HG02571 (cell line): Measurements from ENCODE around the gene TSSK6.

Experiments
- ATAC-seq: cut with Tn5 transposase; IDR thresholded peaks from one replicate; pipeline ENCODE4 v1.9.1; 2021; ENCODE audit warnings: mild to moderate bottlenecking, moderate library complexity; ENCODE audit not compliant: unreplicated experiment

Gene TSSK6

DNA sequence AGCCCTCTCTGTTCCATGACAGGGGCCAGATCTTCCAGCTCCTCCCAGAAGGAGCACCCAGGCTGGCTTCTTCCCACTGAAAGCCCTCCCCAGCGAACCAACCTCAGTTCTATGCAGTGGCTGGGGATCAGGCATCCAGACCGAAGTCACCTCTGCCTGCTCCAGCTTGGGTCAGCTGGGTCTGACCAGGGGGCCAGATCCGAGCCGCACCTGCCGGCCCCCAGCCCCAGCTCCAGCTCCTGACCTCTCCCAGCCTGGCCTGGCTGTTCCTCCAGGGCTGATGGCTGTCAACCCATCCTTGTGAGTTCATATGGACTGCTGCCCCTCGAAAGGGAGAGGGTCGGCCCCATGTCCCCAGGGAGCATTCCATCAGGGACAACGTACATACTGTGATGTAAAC, 8.0 kb downstream of the TSSK6 start:
- ATAC-seq: no peak

DNA sequence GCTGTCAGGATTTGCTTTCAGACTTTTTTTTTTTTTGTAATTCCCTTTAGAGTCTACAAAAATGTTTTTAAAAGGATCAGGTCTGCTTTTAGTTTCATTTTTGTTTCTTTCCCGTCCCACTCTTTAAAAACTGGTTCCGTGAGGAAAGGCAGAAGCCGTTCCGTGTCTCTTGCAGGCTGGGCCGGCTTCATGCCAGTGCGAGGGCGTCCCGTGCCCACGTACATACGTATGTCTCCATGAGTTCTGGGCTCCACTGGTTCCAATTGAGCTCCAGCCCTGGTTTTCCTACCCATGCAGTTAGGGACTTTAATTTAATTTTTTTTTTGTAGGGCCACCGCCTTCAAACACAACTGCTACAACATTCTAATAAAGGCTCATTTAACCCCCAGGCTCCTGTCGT, 8.8 kb downstream of the TSSK6 start:
- no peak for ATAC-seq

DNA sequence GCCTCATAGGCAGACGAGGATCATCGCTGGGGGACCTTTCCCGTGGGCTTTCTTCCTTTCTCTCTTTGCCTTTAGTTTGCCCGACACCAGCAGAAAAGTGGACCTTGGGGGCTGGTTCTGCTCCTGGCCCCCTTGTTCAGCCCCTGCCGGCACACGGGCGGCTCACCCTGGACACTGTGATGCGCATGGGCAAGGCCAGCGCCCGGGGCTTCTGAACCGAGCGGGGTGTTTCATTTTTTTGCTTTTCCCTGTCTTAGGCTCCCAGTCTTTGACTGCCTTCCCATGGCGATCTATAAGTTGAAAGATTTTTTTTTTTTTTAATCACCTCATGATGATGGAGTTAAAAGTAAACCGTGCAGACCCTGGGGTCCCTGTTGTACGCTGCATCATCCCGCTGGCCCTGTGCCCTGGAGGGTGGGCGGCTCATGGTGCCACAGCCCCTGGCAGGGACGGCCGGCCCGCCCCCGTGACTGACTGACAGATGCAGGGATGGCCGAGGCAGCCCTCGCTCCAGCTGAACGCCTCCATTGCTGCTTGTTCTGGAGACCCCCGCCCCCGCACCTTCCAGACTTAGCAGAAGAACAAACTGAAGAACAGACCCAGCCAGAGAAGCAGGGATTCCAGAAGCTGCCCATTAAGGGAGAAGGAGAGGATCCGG, 9.6 kb downstream of the TSSK6 start:
- no peak for ATAC-seq

DNA sequence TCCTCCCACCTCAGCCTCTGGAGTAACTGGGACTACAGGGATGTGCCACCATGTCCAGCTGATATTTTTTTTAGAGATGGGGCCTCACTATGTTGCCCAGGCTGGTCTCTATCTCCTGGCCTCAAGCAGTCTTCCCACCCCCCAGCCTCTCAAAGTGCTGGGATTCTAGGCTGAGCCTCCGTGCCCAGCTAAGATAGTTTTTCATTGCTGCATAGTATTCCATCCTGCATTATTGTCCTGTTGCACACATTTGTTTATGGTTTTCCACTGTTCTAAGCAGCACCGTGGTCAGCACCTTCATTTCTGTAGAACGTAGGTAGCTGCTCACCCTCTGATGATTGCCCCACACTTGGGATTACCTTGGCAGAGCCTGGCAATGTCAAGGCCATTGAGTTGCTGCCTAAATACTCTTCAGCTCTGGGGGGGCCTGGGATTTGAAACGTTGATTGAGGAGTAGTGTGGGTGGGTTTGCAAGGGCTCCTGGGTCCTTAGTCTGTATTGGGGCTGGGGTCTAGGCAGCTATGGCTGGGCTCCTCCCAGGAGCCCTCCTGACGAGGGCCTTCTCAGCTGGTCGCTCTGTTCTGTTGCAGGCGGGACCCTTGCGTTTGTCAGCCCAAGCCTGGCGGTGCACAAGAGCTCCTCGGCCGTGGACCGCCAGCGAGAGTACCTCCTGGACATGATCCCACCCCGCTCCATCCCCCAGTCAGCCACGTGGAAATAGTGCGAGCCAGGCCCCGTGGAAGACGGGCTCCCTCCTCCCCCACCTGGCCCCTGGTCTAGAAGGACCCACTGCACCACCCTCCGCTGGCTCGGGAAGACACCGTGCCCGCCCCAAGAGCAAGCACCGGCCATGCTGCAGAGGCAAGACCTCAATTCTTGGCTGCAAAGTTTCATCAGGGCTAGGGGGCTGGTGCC, 10.3 kb downstream of the TSSK6 start:
- no peak for ATAC-seq

DNA sequence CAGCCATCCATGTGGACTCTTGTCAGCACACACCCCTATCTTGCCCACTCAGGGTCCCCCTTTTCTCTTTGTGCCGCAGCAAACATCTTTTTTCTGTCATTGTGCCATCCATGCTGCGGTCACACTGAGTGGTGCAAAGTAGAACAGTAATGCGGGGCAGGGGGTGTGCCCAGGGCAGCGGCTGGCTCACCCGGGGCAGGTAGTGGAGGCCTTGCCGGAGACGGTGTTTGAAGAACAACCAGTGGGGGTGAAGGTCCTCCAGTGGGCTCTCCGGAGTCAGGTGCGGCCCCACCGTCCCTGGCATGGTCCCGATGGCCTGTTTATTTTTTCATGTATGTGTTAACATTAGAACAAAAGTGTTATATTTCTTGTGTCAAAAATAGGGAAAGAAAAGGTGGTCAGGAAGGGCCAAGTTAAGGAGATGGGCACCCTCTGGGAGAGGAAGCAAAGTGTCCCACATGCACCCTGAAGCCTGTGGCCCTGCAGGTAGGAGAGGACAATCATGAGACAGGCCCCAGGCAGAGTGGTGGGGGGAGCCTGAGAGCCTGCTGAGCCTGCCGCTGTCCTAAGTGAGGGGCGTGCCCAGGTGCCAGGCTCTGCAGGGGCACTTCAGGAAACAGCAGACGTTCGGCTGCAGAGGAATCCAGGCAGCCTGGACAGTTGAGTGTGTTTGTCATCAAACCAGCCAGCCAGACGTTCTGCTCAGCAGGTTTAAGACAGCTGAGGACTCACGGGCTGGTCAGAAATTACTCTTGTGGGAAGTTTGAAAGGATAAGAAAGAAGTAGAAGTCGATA, 12.3 kb downstream of the TSSK6 start:
- no peak for ATAC-seq

DNA sequence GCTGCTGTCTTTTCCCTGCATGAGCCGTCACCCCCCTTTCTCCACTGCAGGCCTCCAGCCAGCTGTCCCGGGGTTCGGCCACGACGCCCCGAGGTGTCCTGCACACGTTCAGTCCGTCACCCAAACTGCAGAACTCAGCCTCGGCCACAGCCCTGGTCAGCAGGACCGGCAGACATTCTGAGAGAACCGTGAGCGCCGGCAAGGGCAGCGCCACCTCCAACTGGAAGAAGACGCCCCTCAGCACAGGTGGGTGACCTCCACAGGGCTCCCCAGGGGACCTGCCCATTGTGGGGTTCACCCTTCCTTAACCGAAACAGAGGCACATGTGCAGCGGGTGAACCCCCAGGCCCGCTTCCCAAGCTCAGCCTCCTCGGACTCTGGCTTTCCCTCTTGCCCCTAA, 13.1 kb downstream of the TSSK6 start:
- no peak for ATAC-seq

DNA sequence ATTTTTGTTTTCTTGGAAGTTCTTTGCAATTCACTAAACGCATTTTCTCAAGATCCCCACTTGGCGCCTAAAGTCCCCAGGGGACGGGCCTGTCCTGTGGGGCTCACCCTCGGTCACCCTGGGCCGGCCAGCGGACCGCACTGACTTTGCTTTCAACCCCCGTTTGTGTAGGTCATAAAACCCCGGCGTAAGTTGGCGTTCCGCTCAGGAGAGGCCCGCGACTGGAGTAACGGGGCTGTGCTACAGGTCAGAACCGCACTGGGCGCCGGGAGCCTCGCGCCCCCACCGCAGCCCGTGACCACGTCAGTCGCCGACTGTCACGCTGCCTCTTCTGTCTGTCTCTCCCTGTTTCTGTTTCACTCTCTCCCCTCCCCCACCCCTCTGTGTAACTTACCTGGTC, 13.6 kb downstream of the TSSK6 start:
- no peak for ATAC-seq

DNA sequence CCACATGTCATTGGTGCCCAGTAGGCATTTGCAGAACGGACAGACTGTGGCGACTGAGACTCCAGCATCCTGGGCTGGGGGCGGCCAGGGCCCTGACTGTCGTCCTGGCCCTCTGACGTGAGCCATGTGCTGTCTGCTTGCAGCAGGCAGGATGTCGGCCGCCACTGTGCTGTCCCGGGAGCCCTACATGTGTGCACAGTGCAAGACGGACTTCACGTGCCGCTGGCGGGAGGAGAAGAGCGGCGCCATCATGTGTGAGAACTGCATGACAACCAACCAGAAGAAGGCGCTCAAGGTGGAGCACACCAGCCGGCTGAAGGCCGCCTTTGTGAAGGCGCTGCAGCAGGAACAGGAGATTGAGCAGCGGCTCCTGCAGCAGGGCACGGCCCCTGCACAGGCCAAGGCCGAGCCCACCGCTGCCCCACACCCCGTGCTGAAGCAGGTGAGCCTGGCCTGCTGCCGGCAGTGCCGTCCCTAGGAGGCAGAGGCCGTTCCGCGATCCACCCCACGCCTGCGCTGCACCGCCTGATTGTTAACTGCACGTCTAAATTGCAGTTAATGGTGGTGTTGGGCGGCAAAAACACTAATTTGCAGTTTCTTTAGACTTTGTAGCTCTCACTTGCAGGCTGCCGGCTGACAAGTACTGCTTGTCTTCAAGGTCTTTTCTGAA, 14.2 kb downstream of the TSSK6 start:
- ATAC-seq: no peak

DNA sequence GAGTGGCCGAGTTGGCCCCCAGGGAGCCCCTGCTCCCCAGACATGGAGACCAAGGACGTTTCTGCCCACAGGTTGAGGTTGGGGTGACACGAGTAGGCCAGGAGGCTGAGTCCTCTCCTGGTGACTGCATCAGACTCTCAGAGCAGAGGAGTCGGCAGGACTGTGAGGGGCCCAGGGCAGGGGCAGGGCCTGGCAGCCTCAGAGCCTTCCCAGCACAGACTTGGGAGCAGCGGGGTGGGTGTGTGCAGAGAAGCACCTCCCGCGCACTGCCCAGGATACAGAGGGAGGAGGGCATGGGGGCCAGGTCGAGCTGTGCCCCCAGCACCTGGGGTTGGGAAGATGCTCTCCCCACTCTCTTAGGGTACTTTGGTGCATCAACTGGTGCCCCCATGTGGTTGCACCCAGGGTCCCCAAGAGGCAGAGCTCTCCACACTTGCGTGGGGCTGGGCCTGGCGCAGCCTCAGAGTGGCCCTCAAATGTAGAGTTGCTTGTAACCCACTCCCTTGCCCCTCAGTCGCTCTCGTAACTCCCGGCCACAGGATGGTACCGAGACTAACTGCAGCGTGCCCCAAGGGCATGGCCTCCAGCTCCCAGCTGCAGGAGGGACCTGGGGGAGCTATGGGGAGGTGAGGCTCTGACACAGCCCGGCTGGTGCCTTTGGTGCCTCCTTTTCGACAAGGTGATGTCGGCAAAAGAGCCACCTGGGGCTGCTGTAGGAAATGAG, 15.9 kb downstream of the TSSK6 start:
- ATAC-seq: no peak

DNA sequence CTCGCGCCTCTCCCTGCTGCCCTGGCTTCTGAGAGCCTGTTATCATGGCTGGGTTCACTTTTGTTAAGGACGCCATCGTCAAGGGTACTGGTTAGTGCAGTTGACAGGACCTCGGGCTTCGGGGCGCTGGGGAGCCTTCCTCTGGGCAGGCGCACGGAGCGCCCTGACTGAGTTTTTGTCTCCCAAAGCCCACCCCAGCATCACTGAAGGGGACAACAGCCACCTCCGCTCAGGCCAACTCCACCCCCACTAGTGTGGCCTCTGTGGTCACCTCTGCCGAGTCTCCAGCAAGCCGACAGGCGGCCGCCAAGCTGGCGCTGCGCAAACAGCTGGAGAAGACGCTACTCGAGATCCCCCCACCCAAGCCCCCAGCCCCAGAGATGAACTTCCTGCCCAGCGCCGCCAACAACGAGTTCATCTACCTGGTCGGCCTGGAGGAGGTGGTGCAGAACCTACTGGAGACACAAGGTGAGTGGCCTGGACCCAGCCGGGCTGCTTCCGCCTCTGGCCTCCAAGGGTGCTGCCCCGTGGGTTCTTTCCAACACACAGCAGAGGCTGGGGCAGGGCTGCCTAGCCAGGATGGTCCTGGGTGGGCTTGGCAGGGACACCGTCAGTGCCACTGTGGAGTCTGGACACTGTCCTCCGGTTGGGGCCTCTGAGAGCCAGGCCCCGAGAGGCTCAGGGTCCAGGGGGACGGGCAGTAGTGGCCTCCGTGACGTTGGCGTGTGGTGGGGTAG, 16.9 kb downstream of the TSSK6 start:
- ATAC-seq: no peak

DNA sequence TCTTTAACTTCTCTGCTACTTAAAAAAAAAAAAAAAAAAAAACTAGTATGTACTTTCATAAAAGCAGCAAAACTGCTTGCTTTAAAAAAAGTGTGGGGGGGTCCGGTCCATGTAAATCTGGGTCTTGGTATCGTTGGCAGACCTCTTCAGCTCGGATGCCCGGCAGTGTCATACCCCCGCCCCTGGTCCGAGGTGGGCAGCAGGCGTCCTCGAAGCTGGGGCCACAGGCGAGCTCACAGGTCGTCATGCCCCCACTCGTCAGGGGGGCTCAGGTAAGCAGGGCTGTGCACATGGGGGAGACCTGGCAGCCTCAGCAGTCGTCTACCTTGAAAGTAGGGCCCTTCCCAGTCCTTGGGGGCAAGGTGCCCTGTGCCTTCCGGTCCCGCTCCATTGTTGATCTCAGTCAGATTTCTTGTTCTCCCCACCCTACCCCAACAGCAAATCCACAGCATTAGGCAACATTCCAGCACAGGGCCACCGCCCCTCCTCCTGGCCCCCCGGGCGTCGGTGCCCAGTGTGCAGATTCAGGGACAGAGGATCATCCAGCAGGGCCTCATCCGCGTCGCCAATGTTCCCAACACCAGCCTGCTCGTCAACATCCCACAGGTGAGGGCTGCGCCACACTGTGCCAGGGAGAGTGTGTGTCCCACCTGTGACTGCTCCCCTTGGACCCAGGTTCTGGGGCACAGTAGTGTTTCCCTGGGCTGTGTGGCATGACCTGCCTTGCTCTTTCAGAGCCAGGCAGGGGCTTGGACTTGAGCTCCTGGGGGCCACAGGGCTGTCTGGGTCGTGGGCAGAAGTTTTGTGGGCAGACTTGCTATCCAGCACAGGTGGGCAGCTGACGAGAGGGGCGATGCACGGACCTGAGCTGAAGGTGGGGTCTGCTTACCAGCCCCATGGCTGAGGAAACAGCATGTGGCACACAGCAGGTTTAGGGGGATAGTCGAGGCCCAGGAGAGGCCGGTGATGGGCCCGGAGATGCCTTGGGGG, 19.4 kb downstream of the TSSK6 start:
- ATAC-seq: no peak

DNA sequence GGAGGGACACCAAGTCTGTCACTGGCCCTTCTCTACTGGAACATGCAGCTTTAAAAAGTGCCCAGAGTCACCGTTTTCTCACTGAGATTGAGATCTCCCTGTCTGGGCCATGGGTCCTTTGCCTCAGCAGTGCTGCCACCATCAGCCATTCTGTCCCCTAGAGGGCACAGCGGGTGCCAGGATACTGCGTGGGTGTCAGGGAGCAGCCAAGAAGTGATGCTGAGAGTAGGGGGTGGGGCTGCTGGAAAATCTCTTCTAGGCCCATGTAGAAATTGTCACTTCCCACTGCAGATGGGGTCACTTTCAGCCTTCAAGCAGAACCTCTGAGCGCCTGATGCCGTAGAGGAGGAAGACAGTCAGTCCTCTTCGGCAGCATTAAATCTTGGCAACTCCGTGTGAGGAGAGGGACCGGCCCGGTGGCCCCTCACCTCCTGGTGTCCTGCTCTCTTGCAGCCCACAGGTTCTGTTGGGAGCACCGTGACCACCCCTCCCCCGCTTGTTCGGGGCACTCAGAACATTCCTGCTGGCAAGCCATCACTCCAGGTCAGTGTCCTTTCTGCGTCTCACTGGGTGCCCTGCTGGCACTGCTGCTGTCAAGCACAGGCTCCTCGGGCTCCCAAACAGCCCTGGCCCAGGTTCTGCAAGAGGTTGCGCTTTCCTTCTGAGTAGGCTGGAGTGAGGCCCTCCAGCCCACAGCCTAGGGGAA, 21.4 kb downstream of the TSSK6 start:
- no peak for ATAC-seq

DNA sequence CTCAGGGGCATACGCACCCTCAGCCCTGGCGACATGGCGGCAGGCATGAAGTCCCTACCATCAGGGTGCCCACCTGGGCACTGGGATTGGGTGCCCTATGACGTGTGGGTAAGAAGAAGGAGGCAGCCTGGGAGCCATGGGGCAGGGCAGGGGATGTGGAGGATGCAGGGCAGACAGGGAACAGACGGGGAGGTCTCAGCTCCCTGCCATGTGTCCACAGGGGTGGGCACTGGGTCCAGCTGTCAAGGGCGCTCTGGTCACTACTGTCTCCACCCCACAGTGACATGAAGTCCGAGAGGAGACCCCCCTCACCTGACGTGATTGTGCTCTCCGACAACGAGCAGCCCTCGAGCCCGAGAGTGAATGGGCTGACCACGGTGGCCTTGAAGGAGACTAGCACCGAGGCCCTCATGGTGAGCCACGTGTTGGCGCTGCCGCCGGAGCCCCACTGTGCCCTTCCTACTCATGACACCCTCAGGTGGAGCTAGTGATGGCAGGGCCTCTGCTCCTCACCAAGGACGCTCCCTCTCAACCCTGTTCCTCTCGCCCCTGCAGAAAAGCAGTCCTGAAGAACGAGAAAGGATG, 23.2 kb downstream of the TSSK6 start:
- no peak for ATAC-seq

DNA sequence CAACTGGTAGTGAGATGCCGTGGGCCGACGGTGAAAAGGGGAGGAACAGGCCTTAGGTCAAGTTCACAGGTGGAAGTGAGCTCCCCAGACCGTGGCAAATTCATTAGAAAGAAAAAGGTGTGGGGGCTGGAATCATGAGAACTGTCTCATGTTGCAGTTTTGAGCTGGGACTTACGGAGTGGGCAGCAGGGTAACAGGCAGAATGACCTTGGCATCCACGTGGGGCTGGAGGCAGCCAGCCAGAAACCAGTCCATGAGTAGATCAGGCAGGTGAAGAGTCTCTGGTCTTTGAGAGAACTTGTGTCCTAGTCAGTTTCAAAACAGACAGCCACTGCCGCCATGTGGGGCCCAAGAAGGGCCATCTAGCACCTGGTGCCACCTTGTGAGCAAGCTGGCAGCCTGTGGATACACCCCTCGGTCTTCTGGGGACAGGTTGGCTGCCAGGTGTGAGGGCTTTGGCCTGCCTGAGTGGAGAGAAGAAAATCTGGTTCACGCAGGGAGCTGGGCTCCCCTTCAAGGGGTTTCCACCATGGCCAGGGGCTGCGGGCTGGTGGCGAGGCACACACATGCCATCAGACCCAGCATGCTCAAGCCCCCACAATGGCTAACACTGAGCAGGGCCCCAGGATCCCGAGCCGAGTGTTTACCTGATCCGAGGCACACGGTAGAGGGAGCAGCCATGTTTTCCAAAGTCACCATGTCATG, 23.9 kb downstream of the TSSK6 start:
- no peak for ATAC-seq

DNA sequence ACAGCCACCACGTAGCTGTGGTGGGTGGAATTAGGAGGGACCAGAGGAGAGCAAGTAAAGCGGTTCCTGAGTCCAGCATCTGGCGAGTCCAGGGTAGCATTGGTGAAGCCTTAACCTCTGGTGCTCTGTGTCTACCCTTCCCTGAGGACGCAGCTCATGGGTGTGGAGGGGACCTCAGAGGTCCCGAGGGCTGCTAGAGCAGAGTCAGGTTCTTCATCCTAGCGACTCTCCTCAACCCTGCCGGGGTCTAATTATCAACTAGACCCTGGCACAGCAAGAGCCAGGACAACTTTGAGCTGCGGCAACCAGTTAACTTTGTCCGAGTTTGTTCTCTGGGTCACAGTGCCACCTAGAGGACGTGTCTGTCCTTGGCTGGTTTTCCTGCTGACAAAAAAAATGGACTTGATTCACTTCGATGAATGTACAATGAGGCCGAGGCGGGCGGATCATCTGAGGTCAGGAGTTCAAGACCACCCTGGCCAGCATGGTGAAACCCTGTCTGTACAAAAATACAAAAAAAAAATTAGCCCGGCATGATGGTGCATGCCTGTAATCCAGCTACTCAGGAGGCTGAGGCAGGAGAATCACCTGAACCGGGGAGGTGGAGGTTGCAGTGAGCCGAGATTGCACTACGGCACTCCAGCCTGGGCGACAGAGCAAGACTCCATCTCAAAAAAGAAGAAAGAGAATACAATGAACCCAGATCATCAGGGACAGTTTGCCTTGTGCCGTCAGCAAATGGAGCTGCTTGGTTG, 25.0 kb downstream of the TSSK6 start:
- ATAC-seq: no peak

DNA sequence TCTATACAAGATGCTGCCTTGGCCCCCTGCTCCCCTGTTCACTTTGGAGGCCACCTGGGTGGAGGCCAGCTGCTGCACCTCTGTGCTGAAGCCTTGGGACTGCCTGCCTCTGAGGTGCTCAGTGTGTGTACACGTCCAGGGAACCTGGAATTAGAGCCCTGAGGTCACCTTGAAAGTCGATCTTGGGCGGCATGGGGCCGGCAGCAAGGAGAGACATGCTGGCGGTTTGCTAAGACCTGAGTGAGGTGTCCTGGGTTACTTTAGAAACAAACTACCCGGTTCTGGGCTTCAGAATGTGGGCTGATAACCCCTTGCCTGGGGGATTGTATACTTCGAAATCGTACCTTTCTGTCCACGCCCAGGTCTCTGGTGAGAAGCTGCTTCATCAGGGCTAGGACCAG, 25.5 kb downstream of the TSSK6 start:
- ATAC-seq: no peak
